KBM-7 (cell line): ENCODE measurements around the gene CORO1C.

Experiments used
- DNase-seq: peaks from one replicate; pipeline ENCODE4 v3.0.0-alpha.2; 2015
- in situ Hi-C: fragments of 300-500 bp; cut with MboI; formaldehyde crosslinking; loops from 2 replicates; pipeline ENCODE4 v1.14.3; 2020; ENCODE audit warnings: low sequenced_read_pairs, low pct_unique_long_range_greater_than_20kb, mixed read lengths

CORO1C gene

GRCh38 chr12:108729612-108730364 is 1.5 kb downstream of the CORO1C start:
- in situ Hi-C loops, result no loop called here
- no peak for DNase-seq

- DNase-seq, result no peak
- in situ Hi-C loops, result no loop called here
These were observed 2.3 kb downstream of the CORO1C start for GRCh38 chr12:108728820-108729611.

GRCh38 chr12:108727868-108728735 is 3.2 kb downstream of the CORO1C start:
- in situ Hi-C loops, result no loop called here
- DNase-seq, result no peak

GRCh38 chr12:108727161-108727560 is 4.2 kb downstream of the CORO1C start:
- no peak for DNase-seq
- in situ Hi-C loops, result no loop called here

- in situ Hi-C loops, result no loop called here
- no peak for DNase-seq
These were observed 6.5 kb downstream of the CORO1C start for GRCh38 chr12:108724890-108725151.

GRCh38 chr12:108724054-108724889 is 7.0 kb downstream of the CORO1C start:
- in situ Hi-C loops, result no loop called here
- peak; percentile 71 for DNase-seq

GRCh38 chr12:108722992-108723766 is 8.1 kb downstream of the CORO1C start:
- in situ Hi-C loops, result no loop called here
- DNase-seq, result no peak

GRCh38 chr12:108722463-108722862 is 8.9 kb downstream of the CORO1C start:
- no peak for DNase-seq
- in situ Hi-C loops, result no loop called here

- in situ Hi-C loops, result no loop called here
- no peak for DNase-seq
These were observed 9.5 kb downstream of the CORO1C start for GRCh38 chr12:108721824-108722223.

GRCh38 chr12:108720757-108721514 is 10.4 kb downstream of the CORO1C start:
- in situ Hi-C loops, result no loop called here

GRCh38 chr12:108717243-108717642 is 14.1 kb downstream of the CORO1C start:
- DNase-seq, result no peak
- in situ Hi-C loops, result no loop called here

More at GRCh38 chr12:108720757-108721514, 10.4 kb downstream of the CORO1C start:
- no peak for DNase-seq

- DNase-seq, result no peak
- in situ Hi-C loops, result no loop called here
These were observed 16.5 kb downstream of the CORO1C start for GRCh38 chr12:108714866-108715265.

- DNase-seq, result no peak
- in situ Hi-C loops, result no loop called here
These were observed 17.8 kb downstream of the CORO1C start for GRCh38 chr12:108713471-108713870.

- no peak for DNase-seq
These were observed 18.5 kb downstream of the CORO1C start for GRCh38 chr12:108712925-108713203.

GRCh38 chr12:108712165-108712924 is 19.0 kb downstream of the CORO1C start:
- DNase-seq, result no peak
- in situ Hi-C loops, result no loop called here

More at GRCh38 chr12:108712925-108713203, 18.5 kb downstream of the CORO1C start:
- in situ Hi-C loops, result no loop called here

GRCh38 chr12:108711489-108712164 is 19.7 kb downstream of the CORO1C start:
- in situ Hi-C loops, result no loop called here
- DNase-seq, result no peak

- in situ Hi-C loops, result no loop called here
- no peak for DNase-seq
These were observed 21.6 kb downstream of the CORO1C start for GRCh38 chr12:108709697-108710096.
